Astrocyte of the spinal cord (primary cell): ENCODE data around the gene RASD2.

ENCODE experiments used
- DNase-seq: peaks from one replicate; pipeline ENCODE4 v3.0.0; 2011; ENCODE audit warnings: low read depth, low spot score
- H3K4me3 ChIP-seq: 2 replicates; pipeline ENCODE4 v1.5.1; 2011; ENCODE audit warnings: low read depth, mild to moderate bottlenecking, low read length, moderate library complexity
- CTCF ChIP-seq: IDR thresholded peaks from 2 replicates; pipeline ENCODE4 v1.5.1; 2012; ENCODE audit warnings: low read depth, mild to moderate bottlenecking, low read length, inconsistent platforms
- in situ Hi-C: cut with HindIII; loops from 2 replicates; pipeline ENCODE4 v1.10.0; 2017; ENCODE audit warnings: low sequenced_read_pairs

The RASD2 gene

DNA sequence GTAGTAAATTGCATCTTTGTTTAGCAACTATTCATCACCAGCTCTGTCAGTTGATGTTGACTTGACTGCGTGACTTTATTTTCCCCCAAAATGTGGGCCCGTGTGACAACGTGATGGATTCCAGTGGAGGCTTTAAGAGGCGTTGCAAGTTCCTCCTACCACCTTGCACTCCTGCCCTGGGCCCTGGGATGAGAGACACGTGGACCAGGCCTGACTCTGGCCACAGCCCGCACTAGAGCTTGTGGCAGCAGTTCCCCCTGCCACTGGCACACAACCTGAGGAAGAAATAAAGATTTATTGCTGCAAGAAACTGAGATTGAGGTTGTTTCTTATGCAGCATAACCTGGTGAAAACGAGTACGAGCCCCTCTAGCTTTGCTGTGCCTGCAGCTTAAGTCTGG, 31.9 kb downstream of the RASD2 start:
- no peak for TF ChIP-seq CTCF
- no peak overlapping the region for H3K4me3 ChIP-seq
- DNase-seq = no peak
- in situ Hi-C loops = no loop called here

DNA sequence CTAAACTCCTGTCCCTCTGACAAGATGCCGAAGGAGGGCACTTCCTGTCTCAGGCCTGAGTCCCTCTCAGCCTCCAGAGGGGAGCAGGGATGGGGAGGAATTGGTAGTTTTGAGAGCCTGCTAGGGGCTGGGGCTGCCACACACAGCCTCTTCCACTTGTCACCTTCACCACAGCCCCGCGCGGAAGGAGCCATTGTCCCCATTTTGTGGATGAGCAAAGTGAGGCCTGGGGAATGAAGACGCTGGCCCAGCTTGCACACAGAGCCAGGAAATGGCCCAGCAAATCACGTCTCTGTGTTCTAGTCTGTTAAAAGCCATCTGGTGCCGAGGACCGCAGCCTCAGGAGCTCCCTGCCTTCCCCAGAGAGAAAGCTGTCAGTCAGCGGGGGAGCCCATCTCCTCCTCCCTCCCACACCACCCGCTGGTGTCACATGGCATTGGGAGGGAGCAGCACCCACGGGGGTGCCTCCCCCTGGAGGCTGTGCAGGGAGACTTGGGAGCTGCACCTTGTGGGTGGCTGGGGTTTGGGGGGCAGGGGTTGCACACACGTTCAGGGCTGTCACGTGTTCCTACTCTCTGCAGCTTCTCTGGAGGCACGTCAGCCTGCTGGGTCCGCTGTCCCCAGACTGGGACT, 34.6 kb downstream of the RASD2 start:
- no peak for TF ChIP-seq CTCF
- in situ Hi-C loops = no loop called here
- DNase-seq = no peak
- no peak overlapping the region for H3K4me3 ChIP-seq

GRCh38 chr22:35576671-35577070, 36.0 kb downstream of the RASD2 start:
- in situ Hi-C loops = no loop called here
- no peak overlapping the region for H3K4me3 ChIP-seq

DNA sequence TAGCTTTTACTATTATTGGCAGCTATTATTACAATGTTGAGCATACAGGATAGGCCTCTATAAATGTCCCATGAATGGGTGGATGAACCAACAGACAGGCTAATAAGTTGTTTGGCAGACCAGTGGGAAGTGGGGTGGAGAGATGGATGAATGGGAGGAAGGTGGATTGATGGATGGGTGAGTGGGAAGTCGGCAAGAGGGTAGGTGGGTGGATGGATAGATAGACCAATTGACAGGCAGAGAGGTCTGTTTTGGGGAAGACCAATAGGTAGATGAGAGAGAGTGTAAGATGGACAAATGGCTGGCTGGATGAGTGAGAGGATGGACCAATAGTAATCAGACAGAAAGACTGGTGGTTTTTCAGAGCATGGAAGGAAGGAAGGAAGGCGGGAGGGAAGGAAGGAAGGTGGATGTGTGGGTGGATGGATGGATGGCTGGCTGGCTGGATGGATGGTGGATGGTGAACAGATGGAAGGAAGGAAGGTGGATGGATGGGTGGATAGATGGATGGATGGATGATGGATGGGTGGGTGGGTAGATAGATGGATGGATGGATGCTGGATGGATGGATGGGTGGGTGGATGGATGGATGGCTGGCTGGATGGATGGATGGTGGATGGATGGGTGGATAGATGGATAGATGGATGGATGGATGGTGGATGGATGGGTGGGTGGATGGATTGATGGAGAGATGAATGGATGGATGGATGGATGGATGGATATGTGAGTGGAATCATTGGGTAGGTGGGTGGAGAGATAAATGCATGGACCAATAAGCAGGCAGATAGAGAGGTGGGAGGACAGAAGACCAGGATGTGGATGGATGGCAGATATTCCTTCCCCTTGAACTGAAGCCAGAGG, 37.4 kb downstream of the RASD2 start:
- no peak for TF ChIP-seq CTCF
- in situ Hi-C loops = no loop called here
- DNase-seq = no peak
- no peak overlapping the region for H3K4me3 ChIP-seq

More at GRCh38 chr22:35576671-35577070, 36.0 kb downstream of the RASD2 start:
- TF ChIP-seq CTCF = no peak
- DNase-seq = no peak

DNA sequence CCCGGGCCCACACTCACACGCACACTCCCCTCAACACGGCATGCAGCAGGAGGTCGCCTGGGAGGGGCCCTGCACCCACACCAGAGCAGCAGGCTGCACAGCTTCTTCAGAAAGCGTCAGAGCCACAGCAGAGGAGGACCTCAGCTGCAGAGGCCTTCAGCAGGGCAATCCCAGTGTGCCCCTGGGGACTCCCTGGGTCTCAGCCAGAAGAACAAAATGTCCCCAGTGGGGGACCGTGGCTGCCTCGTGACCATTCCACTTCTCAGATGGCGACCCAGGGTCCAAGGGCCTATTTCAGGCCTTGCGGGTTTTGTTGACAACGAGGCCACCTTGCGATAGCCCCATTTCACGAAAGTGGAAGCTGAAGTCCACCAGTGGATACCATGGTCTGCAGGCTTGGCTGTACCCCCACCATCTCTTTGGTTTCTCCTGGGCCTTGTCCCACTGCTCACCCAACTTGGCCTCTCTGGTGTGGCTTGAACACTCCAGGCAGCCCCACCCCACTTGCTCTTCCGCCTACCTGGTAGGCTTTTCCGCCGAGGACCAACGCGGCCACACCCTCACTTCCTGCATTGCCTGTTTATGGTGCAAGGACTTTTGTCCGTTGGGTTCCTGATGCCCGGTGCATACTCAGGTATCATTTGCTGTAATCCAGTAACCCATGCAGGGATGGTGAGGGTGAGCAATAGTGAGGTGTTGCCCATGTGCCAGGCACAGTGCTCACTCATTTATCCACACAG, 38.4 kb downstream of the RASD2 start:
- no peak for TF ChIP-seq CTCF
- no peak overlapping the region for H3K4me3 ChIP-seq
- no peak for DNase-seq
- in situ Hi-C loops = no loop called here

GRCh38 chr22:35580351-35581022, 39.9 kb downstream of the RASD2 start:
- no peak overlapping the region for H3K4me3 ChIP-seq
- no peak for DNase-seq
- no peak for TF ChIP-seq CTCF
- in situ Hi-C loops = no loop called here
